Psoas muscle (tissue), 8 donors: ENCODE results near the gene LRRC57. TPM values are rescaled to one million over a fixed set of nuclear protein-coding genes. Genes with fewer than 3 reads are reported as not detected.

Experiments used
- ATAC-seq, 4 donors: fragments of 200-7000 bp; cut with Tn5 transposase; one replicate each; pipeline ENCODE4 v1.9.1; 2020; ENCODE audit warnings: moderate library complexity in 3 of 4, mild to moderate bottlenecking in 2 of 4
- DNase-seq, 2 donors: peaks; one replicate each; pipeline ENCODE4 v3.0.0-alpha.2; 2020
- H3K27ac ChIP-seq: fragments of 200-600 bp; one replicate; pipeline ENCODE4 v1.8.0; 2022
- H3K27me3 ChIP-seq, 3 donors: fragments of 200-600 bp in 1 of 3; one replicate each; pipeline versions ENCODE4 v1.6.1 to v1.8.0; 2013 to 2022; ENCODE audit warnings: low read length in 2 of 3, mild to moderate bottlenecking in 2 of 3, moderate library complexity in 1 of 3; ENCODE audit not compliant: insufficient read depth in 3 of 3
- H3K36me3 ChIP-seq, 2 donors: fragments of 200-600 bp in 1 of 2; one replicate each; pipeline versions ENCODE4 v1.6.1 to v1.8.0; 2013 to 2022; ENCODE audit warnings: low read depth in 1 of 2, mild to moderate bottlenecking in 1 of 2, moderate library complexity in 1 of 2; ENCODE audit not compliant: insufficient read depth in 1 of 2
- H3K4me1 ChIP-seq: fragments of 200-600 bp; one replicate; pipeline ENCODE4 v1.8.0; 2022
- H3K4me3 ChIP-seq: fragments of 200-600 bp; one replicate; pipeline ENCODE4 v1.8.0; 2022; ENCODE audit warnings: mild to moderate bottlenecking
- H3K9me3 ChIP-seq: fragments of 200-600 bp; one replicate; pipeline ENCODE4 v1.8.0; 2022
- CTCF ChIP-seq: fragments of 200-600 bp; IDR thresholded peaks from one replicate; pipeline ENCODE4 v1.8.0; 2022; ENCODE audit warnings: antibody characterized with exemption
- WGBS, 3 donors: extraction: QIAGEN DNeasy Blood & Tissue Kit; methylation state at CpG; one replicate each; pipeline versions ENCODE4 v1.1.6 to v1.1.7; 2013; 5-methylcytosine and 5-hydroxymethylcytosine counted together
- intact Hi-C, 2 donors: fragments of 100-400 bp; cut with DNase I; formaldehyde crosslinking; loops; one replicate each; pipeline versions ENCODE4 v1.11.0 to v1.14.2; 2022
- polyA plus RNA-seq, 3 donors: library from polyadenylated mRNA; stranded (reverse); fragments of 200-250 nt; gene quantifications; one replicate each; pipeline ENCODE4 v1.2.3, GENCODE V29; 2013
- total RNA-seq, 4 donors: library from RNA; stranded (reverse); fragmentation: NEBNext Ultra II Directional in 2 of 4; extraction: Animal tissue kit (Norgen Biotek cat#: 25700) in 2 of 4; gene quantifications; one replicate each; pipeline versions ENCODE4 v1.2.1 to v1.2.4, GENCODE V29; 2021 to 2023
- donor health status: healthy with polysubstance abuse.
- donor health status: DM: no; HTN: no; CAD: no; lungs with moderate emphysema.
- donor health status: Bipolar disorder and iron deficiency.
- donor health status: healthy.
- donor health status: DM: yes; HTN: yes; CAD: no.
- donor health status: DM: no; HTN: no; CAD: no.
- donor health status: DM: no; HTN: no; CAD: no.
- donor health status: DM: yes; HTN: yes; CAD: no.

LRRC57 gene
- total and polyA plus RNA-seq, 7 donors = 3.7 to 16.3 (median 8.3) TPM

GRCh38 chr15:42510258-42511006 lies 38.2 kb downstream of the LRRC57 start:
- peak overlapping the region; percentile 9 for H3K27ac ChIP-seq
- WGBS, 3 donors = 91 to 96% (median 94%) methylated on average over 4 of the region's 4 CpGs

DNA sequence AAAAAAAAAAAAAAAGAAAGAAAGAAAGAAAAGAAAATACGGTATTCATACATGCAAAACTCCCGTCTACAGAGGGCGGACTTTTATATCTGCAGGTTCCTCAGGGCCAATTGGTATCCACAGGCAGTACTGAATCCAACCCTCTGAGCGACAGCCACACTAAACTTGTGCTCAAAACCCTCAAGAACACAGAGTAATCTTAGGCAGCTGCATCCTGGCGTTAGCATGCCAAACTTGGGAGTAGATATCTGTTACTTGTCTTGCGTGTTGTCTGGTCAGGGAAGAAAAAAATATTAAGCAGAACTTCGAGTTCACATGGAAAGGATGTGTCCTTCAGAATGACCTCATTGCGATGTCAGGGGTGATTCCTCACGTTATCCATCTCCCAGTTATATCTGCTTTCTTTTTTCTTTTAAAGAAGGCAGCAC lies 40.3 kb downstream of the LRRC57 start:
- Histone ChIP-seq H3K4me3 (no peak overlapping the region), H3K27me3 (no peaks in the 10 kb centered on the region), H3K36me3 (peaks cover 0 to 48% of the 10 kb centered on the region in 2 donors), H3K9me3 (no peaks in the 10 kb centered on the region), H3K4me1 (peaks cover 16% of the 10 kb centered on the region), H3K27ac (no peak overlapping the region)
- ATAC-seq = peak; percentile 27 to 69 (median 41)
- no peak for TF ChIP-seq CTCF
- no peak for DNase-seq
- intact Hi-C loops = no loop called here
- 25 to 55% (median 42%) methylated on average over 9 of the region's 9 CpGs for WGBS, 3 donors

More at GRCh38 chr15:42510258-42511006, 38.2 kb downstream of the LRRC57 start:
- intact Hi-C loops = no loop called here
- Histone ChIP-seq H3K27me3 (no peaks in the 10 kb centered on the region), H3K36me3 (peaks cover 0 to 55% of the 10 kb centered on the region in 2 donors), H3K4me3 (no peak overlapping the region), H3K4me1 (peaks cover 16% of the 10 kb centered on the region), H3K9me3 (no peaks in the 10 kb centered on the region)
- DNase-seq (no peak), ATAC-seq (peak in 1 of 4 donors; percentile 8)
- no peak for TF ChIP-seq CTCF

DNA sequence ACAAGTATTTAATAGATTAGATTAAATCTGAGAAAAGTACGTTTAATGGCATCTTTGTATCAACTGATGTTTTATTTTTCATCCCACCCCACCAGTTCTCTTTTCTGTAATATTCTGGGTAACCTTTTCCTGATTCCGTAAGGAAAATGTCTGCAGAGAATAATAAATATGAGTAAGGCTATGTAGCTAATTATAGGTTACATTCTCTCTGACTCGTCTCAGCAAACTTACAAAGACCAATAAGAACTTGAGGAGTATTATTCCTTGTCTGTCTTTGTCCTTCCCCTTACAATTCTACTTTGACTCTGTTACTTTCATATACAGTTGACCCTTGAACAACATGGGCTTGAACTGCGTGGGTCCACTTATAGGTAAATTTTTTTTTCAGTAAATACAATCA lies 41.1 kb downstream of the LRRC57 start:
- intact Hi-C loops = no loop called here
- TF ChIP-seq CTCF = no peak
- H3K4me3 ChIP-seq = no peak overlapping the region
- no peak for ATAC-seq
- no peaks in the 10 kb centered on the region for H3K27me3 ChIP-seq
- H3K36me3 ChIP-seq = peaks cover 0 to 41% of the 10 kb centered on the region in 2 donors
- H3K9me3 ChIP-seq = no peaks in the 10 kb centered on the region
- DNase-seq = no peak
- WGBS, 3 donors = 75 to 86% (median 77%) methylated on average over 4 of the region's 4 CpGs
- H3K4me1 ChIP-seq = peaks cover 16% of the 10 kb centered on the region
- no peak overlapping the region for H3K27ac ChIP-seq

DNA sequence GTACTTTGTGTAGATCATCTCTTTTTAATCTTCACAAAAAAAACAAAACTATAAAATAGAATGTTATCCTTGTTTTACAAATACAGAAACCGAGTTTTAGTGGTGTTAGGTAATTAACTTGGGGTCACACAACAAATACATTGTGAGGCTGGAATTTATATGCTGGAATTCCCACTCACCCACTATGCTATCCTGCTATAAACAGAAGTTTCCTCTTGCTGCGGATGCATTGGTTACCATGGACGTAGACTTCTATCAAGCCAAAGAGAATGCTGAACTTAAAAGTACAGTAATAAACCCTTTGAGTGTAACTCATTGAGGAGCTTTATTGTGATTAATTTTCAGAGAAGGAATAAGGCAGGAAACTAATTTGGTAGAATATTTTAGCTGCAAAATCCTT lies 44.0 kb downstream of the LRRC57 start:
- TF ChIP-seq CTCF = no peak
- Histone ChIP-seq H3K27me3 (no peaks in the 10 kb centered on the region), H3K9me3 (no peaks in the 10 kb centered on the region), H3K4me1 (peaks cover 18% of the 10 kb centered on the region), H3K36me3 (peaks cover 0 to 27% of the 10 kb centered on the region in 2 donors), H3K27ac (no peak overlapping the region), H3K4me3 (no peak overlapping the region)
- DNase-seq (no peak), ATAC-seq (no peak)
- intact Hi-C loops = no loop called here
- 73 to 85% (median 79%) methylated on average over 3 of the region's 3 CpGs for WGBS, 3 donors
